HG03565 (cell line): ENCODE measurements around the gene ACAT2.
"Not testable (repeated sequence)": the region's sequence is repeated elsewhere in the genome, so short reads cannot be mapped to it uniquely, and the experiment has no call there.

ENCODE experiments used
- ATAC-seq: cut with Tn5 transposase; IDR thresholded peaks from one replicate; pipeline ENCODE4 v1.9.1; 2021; ENCODE audit warnings: mild to moderate bottlenecking, moderate library complexity; ENCODE audit not compliant: unreplicated experiment

The ACAT2 gene

GRCh38 chr6:159806021-159806458 lies 44.2 kb downstream of the ACAT2 start:
- no peak for ATAC-seq

GRCh38 chr6:159807150-159807858 lies 45.5 kb downstream of the ACAT2 start:
- ATAC-seq: no peak

- no peak for ATAC-seq
Measured at GRCh38 chr6:159808647-159809046, 46.8 kb downstream of the ACAT2 start.

GRCh38 chr6:159809149-159809548 lies 47.3 kb downstream of the ACAT2 start:
- no peak for ATAC-seq

- no peak for ATAC-seq
Measured at GRCh38 chr6:159813781-159814180, 51.9 kb downstream of the ACAT2 start.

GRCh38 chr6:159815410-159815809 lies 53.6 kb downstream of the ACAT2 start:
- no peak for ATAC-seq

- not testable (repeated sequence) for ATAC-seq
Measured at GRCh38 chr6:159816775-159817174, 54.9 kb downstream of the ACAT2 start.

GRCh38 chr6:159817951-159818739 lies 56.3 kb downstream of the ACAT2 start:
- no peak for ATAC-seq

- no peak for ATAC-seq
Measured at GRCh38 chr6:159819098-159819497, 57.3 kb downstream of the ACAT2 start.

- no peak for ATAC-seq
Measured at GRCh38 chr6:159819932-159820640, 58.2 kb downstream of the ACAT2 start.

- ATAC-seq: no peak
Measured at GRCh38 chr6:159821122-159821521, 59.3 kb downstream of the ACAT2 start.

GRCh38 chr6:159821726-159822125 lies 59.9 kb downstream of the ACAT2 start:
- no peak for ATAC-seq

GRCh38 chr6:159823953-159824352 lies 62.1 kb downstream of the ACAT2 start:
- ATAC-seq: no peak

GRCh38 chr6:159824690-159825089 lies 62.8 kb downstream of the ACAT2 start:
- ATAC-seq: not testable (repeated sequence)

GRCh38 chr6:159826004-159826403 lies 64.2 kb downstream of the ACAT2 start:
- no peak for ATAC-seq

- ATAC-seq: no peak
Measured at GRCh38 chr6:159826968-159827647, 65.3 kb downstream of the ACAT2 start.

- ATAC-seq: no peak
Measured at GRCh38 chr6:159828074-159828473, 66.2 kb downstream of the ACAT2 start.
